ENCODE results near the gene GLUL.

DNA sequence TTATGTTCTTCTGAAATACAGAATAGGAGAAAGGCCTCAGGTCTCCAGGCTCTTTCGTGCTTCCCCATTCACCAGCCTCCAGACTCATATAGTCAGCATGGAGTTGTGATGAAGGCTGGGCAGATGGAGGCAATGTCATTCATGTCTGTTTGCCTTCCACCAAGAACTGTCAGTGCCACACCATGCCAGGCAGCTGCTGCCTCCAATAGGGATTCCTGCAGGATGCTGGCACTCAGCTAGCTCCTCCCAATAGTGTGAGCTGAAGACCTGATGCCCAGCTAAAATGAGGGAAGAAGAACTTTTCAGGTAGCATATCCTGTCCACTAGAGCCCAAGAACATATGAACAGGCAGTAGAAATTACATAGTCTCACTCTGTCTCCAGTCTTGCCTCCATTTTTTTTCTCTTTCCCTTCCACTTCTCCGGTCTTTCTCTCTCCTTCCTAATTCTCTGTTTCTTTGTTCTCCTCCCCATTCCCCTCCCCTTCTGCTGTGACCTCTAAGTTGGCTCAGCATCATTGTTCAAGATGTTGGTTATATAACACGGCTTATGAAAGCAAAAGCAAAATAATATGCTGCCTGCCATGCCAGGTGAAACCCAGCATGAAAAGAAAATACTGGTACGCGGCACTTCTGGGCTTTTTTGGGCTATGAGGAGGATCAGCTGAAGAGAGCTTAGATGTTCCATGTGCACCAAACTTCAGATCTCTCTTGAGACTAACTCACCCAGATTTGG lies 17.3 kb downstream of the GLUL start:
- TF ChIP-seq, protein P1, sequence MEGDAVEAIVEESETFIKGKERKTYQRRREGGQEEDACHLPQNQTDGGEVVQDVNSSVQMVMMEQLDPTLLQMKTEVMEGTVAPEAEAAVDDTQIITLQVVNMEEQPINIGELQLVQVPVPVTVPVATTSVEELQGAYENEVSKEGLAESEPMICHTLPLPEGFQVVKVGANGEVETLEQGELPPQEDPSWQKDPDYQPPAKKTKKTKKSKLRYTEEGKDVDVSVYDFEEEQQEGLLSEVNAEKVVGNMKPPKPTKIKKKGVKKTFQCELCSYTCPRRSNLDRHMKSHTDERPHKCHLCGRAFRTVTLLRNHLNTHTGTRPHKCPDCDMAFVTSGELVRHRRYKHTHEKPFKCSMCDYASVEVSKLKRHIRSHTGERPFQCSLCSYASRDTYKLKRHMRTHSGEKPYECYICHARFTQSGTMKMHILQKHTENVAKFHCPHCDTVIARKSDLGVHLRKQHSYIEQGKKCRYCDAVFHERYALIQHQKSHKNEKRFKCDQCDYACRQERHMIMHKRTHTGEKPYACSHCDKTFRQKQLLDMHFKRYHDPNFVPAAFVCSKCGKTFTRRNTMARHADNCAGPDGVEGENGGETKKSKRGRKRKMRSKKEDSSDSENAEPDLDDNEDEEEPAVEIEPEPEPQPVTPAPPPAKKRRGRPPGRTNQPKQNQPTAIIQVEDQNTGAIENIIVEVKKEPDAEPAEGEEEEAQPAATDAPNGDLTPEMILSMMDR (conservative IDR thresholded peaks at IDR 0.05; ENCODE audit: low read depth, low read length), result no peak
- TF ChIP-seq CHD1 (IDR thresholded peaks at IDR 0.05; ENCODE audit: low read depth, low read length), result no peak
- no peak for TF ChIP-seq MAFK (IDR thresholded peaks at IDR 0.05; ENCODE audit: low read depth, low read length)
- TF ChIP-seq, protein P2, sequence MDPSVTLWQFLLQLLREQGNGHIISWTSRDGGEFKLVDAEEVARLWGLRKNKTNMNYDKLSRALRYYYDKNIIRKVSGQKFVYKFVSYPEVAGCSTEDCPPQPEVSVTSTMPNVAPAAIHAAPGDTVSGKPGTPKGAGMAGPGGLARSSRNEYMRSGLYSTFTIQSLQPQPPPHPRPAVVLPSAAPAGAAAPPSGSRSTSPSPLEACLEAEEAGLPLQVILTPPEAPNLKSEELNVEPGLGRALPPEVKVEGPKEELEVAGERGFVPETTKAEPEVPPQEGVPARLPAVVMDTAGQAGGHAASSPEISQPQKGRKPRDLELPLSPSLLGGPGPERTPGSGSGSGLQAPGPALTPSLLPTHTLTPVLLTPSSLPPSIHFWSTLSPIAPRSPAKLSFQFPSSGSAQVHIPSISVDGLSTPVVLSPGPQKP (IDR thresholded peaks at IDR 0.05; ENCODE audit: borderline replicate concordance, low read depth, low read length), result no peak
- no peak for TF ChIP-seq CEBPB (IDR thresholded peaks at IDR 0.05; ENCODE audit: low read depth, low read length)
